HEK293 (cell line): Measurements from ENCODE around the gene AGGF1.

Source experiments
- CTCF ChIA-PET: fragments of 350-600 bp; formaldehyde crosslinking; extraction: SDS; loops from one replicate; lab custom pipeline; 2021; ENCODE audit warnings: antibody characterized with exemption; lab: Yijun Ruan, JAX
- POLR2A ChIA-PET: fragments of 300-600 bp; formaldehyde crosslinking; extraction: SDS; loops from one replicate; lab custom pipeline; 2020; ENCODE audit warnings: antibody characterized with exemption, inconsistent platforms; lab: Yijun Ruan, JAX
- H3K27ac ChIP-seq: fragments of 200-500 bp; sonication (Bioruptor generic); 2 replicates; pipeline ENCODE4 v1.5.1; 2014; ENCODE audit warnings: low read depth, low read length, control low read depth, inconsistent platforms; ENCODE audit errors: extremely low read depth
- H3K36me3 ChIP-seq, 2 experiments: fragments of 200-500 bp in 1 of 2; sonication (Bioruptor generic) in 1 of 2; 1 replicate in 1 of 2; 2 replicates in 1 of 2; pipeline ENCODE4 v1.5.1; 2014 to 2017; ENCODE audit warnings: inconsistent platforms in 2 of 2, low read length in 2 of 2; ENCODE audit not compliant: control insufficient read depth in 2 of 2, insufficient read depth in 1 of 2
- H3K4me1 ChIP-seq: fragments of 200-500 bp; sonication (Bioruptor generic); 2 replicates; pipeline ENCODE4 v1.5.1; 2014; ENCODE audit warnings: mild to moderate bottlenecking, low read length, inconsistent platforms; ENCODE audit not compliant: control insufficient read depth, insufficient read depth
- H3K4me3 ChIP-seq: 2 replicates; pipeline ENCODE4 v1.5.1; 2011; ENCODE audit warnings: low read depth, mild to moderate bottlenecking, control low read depth, low read length, moderate library complexity
- H3K9me3 ChIP-seq: fragments of 200-500 bp; sonication (Bioruptor generic); 2 replicates; pipeline ENCODE4 v1.5.1; 2014; ENCODE audit warnings: low read depth, low read length, inconsistent platforms; ENCODE audit not compliant: control insufficient read depth, insufficient read depth
- CTCF ChIP-seq: fragments of 450-650 bp; formaldehyde crosslinking; IDR thresholded peaks from 2 replicates; pipeline ENCODE4 v1.5.1; 2016; ENCODE audit warnings: missing biosample characterization, missing genetic modification characterization
- GLI2 ChIP-seq: fragments of 450-650 bp; formaldehyde crosslinking; IDR thresholded peaks from 2 replicates; pipeline ENCODE4; 2017; ENCODE audit warnings: missing biosample characterization, missing genetic modification characterization, low read depth, borderline replicate concordance
- KLF7 ChIP-seq: fragments of 450-650 bp; formaldehyde crosslinking; IDR thresholded peaks from 2 replicates; pipeline ENCODE4 v1.5.1; 2016; ENCODE audit warnings: missing biosample characterization, missing genetic modification characterization, borderline replicate concordance
- KLF9 ChIP-seq: fragments of 450-650 bp; formaldehyde crosslinking; IDR thresholded peaks from 2 replicates; pipeline ENCODE4 v1.5.1; 2016; ENCODE audit warnings: missing biosample characterization, missing genetic modification characterization, low read depth
- PRDM6 ChIP-seq: fragments of 450-650 bp; formaldehyde crosslinking; IDR thresholded peaks from 2 replicates; pipeline ENCODE4 v1.5.1; 2017; ENCODE audit warnings: missing biosample characterization, missing genetic modification characterization
- REPIN1 ChIP-seq: fragments of 450-650 bp; formaldehyde crosslinking; IDR thresholded peaks from 2 replicates; pipeline ENCODE4 v1.5.1; 2017; ENCODE audit warnings: missing biosample characterization, missing genetic modification characterization, low read depth
- ZNF132 ChIP-seq: fragments of 450-650 bp; formaldehyde crosslinking; IDR thresholded peaks from 2 replicates; pipeline ENCODE4 v1.5.1; 2017; ENCODE audit warnings: missing biosample characterization, missing genetic modification characterization, borderline replicate concordance
- ZNF16 ChIP-seq: fragments of 450-650 bp; formaldehyde crosslinking; IDR thresholded peaks from 2 replicates; pipeline ENCODE4 v1.5.1; 2016; ENCODE audit warnings: low read depth, missing biosample characterization, missing genetic modification characterization
- ZNF280D ChIP-seq: fragments of 450-650 bp; formaldehyde crosslinking; IDR thresholded peaks from 2 replicates; pipeline ENCODE4 v1.5.1; 2016; ENCODE audit warnings: missing biosample characterization, missing genetic modification characterization
- ZNF324 ChIP-seq: fragments of 450-650 bp; formaldehyde crosslinking; IDR thresholded peaks from 2 replicates; pipeline ENCODE4 v1.5.1; 2016; ENCODE audit warnings: missing biosample characterization, missing genetic modification characterization
- ZNF426 ChIP-seq: fragments of 450-650 bp; formaldehyde crosslinking; IDR thresholded peaks from 2 replicates; pipeline ENCODE4 v1.5.1; 2017; ENCODE audit warnings: missing biosample characterization, missing genetic modification characterization, mild to moderate bottlenecking, inconsistent platforms, moderate library complexity
- ZNF48 ChIP-seq: fragments of 450-650 bp; formaldehyde crosslinking; IDR thresholded peaks from 2 replicates; pipeline ENCODE4 v1.5.1; 2016; ENCODE audit warnings: missing biosample characterization, missing genetic modification characterization
- ZNF561 ChIP-seq: fragments of 450-650 bp; IDR thresholded peaks from 2 replicates; pipeline ENCODE4 v1.5.1; 2018; ENCODE audit warnings: missing biosample characterization, missing genetic modification characterization, borderline replicate concordance
- ZNF610 ChIP-seq: fragments of 450-650 bp; formaldehyde crosslinking; IDR thresholded peaks from 2 replicates; pipeline ENCODE4 v1.5.1; 2016; ENCODE audit warnings: missing biosample characterization, missing genetic modification characterization, borderline replicate concordance
- ZNF626 ChIP-seq: fragments of 450-650 bp; sonication (Bioruptor Pico); formaldehyde crosslinking; IDR thresholded peaks from 2 replicates; pipeline ENCODE4 v1.5.1; 2018; ENCODE audit warnings: missing biosample characterization, missing genetic modification characterization, inconsistent platforms
- ZNF629 ChIP-seq: fragments of 450-650 bp; formaldehyde crosslinking; IDR thresholded peaks from 2 replicates; pipeline ENCODE4 v1.5.1; 2017; ENCODE audit warnings: missing biosample characterization, missing genetic modification characterization
- ZNF645 ChIP-seq: fragments of 450-650 bp; formaldehyde crosslinking; IDR thresholded peaks from 2 replicates; pipeline ENCODE4; 2016; ENCODE audit warnings: missing biosample characterization, missing genetic modification characterization
- ZNF664 ChIP-seq: fragments of 450-650 bp; formaldehyde crosslinking; IDR thresholded peaks from 2 replicates; pipeline ENCODE4 v1.5.1; 2016; ENCODE audit warnings: missing biosample characterization, missing genetic modification characterization
- ZNF768 ChIP-seq: fragments of 450-650 bp; formaldehyde crosslinking; IDR thresholded peaks from 2 replicates; pipeline ENCODE4 v1.5.1; 2018; ENCODE audit warnings: missing biosample characterization, mild to moderate bottlenecking, missing genetic modification characterization
- ZNF785 ChIP-seq: fragments of 450-650 bp; formaldehyde crosslinking; IDR thresholded peaks from 2 replicates; pipeline ENCODE4 v1.5.1; 2016; ENCODE audit warnings: missing biosample characterization, missing genetic modification characterization
- ZNF837 ChIP-seq: fragments of 450-650 bp; formaldehyde crosslinking; IDR thresholded peaks from 2 replicates; pipeline ENCODE4 v1.5.1; 2016; ENCODE audit warnings: missing biosample characterization, missing genetic modification characterization
- TF ChIP-seq, protein P1 (sequence below): fragments of 450-650 bp; formaldehyde crosslinking; IDR thresholded peaks from 2 replicates; pipeline ENCODE4 v1.5.1; 2017; ENCODE audit warnings: missing biosample characterization, missing genetic modification characterization
- TF ChIP-seq, protein P2 (sequence below): fragments of 450-650 bp; formaldehyde crosslinking; IDR thresholded peaks from 2 replicates; pipeline ENCODE4 v1.5.0; 2017; ENCODE audit warnings: missing biosample characterization, missing genetic modification characterization, borderline replicate concordance

Gene AGGF1

DNA sequence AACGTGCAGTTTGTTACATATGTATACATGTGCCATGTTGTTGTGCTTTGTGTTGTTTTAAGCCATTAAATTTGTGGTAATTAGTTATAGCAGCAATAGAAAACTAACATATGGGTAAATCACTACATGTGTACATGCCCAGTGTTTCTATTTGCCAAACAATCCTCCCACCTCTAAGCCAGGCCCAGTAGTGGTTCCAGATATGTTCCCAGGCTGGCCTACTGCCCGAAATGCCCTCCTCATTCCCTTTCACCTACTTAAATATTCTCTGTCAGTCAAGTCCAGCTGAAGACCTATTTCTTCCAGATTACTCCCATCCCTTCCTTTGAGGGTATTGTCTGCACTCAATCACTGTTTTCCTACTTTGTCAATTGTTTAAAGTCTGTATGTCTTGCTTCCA lies 24.1 kb upstream of the AGGF1 start:
- no peak overlapping the region for H3K4me3 ChIP-seq
- TF ChIP-seq ZNF629 (tag by site-specific recombination) = no peak
- no peak for TF ChIP-seq ZNF16 (tag by site-specific recombination)
- TF ChIP-seq GLI2 (tag by site-specific recombination) = no peak
- TF ChIP-seq PRDM6 (tag by site-specific recombination) = no peak
- no peak for TF ChIP-seq ZNF48
- no peak for TF ChIP-seq ZNF280D (tag by site-specific recombination)
- TF ChIP-seq ZNF426 = no peak
- TF ChIP-seq ZNF837 (tag by site-specific recombination) = no peak
- TF ChIP-seq, all 188 proteins: peak for 0
- CTCF ChIA-PET = interaction anchor here (1.4 kb wide), 1 partner anchor 138 kb away, joined by 3 read pairs; no protein-coding TSS in a partner anchor
- Histone ChIP-seq H3K9me3 (no peaks in the 10 kb centered on the region), H3K4me1 (no peaks in the 10 kb centered on the region), H3K27ac (no peak overlapping the region), H3K36me3 (no peaks in the 10 kb centered on the region)
- POLR2A ChIA-PET = no interaction called here

DNA sequence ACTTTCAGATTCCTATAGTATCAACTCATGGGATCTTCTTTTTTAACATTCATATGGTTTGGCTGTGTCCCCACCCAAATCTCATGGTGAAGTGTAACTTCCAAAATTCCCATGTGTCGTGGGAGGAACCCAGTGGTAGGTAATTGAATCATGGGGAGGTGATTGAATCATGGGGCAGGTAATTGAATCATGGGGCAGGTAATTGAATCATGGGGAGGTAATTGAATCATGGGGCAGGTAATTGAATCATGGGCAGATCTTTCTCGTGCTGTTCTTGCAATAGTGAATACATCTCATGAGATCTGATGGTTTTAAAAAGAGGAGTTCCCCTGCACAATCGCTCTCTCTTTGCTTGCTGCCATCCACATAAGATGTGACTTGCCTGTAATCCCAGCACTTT lies 21.8 kb upstream of the AGGF1 start:
- no peaks in the 10 kb centered on the region for H3K9me3 ChIP-seq
- ChIA-PET POLR2A (interaction anchor here (0.7 kb wide), 1 partner anchor 141 kb away, joined by 4 read pairs; no protein-coding TSS in a partner anchor), CTCF (no interaction called here)
- H3K4me1 ChIP-seq = no peaks in the 10 kb centered on the region
- H3K36me3 ChIP-seq = no peaks in the 10 kb centered on the region
- no peak overlapping the region for H3K4me3 ChIP-seq
- no peak overlapping the region for H3K27ac ChIP-seq
- no peak for TF ChIP-seq ZNF626 (tag by site-specific recombination)
- TF ChIP-seq ZNF664 (tag by site-specific recombination) = no peak
- no peak for TF ChIP-seq KLF9 (tag by site-specific recombination)
- TF ChIP-seq KLF7 = no peak
- TF ChIP-seq ZNF132 (tag by site-specific recombination) = no peak
- no peak for TF ChIP-seq REPIN1 (tag by site-specific recombination)
- no peak for TF ChIP-seq ZNF324 (tag by site-specific recombination)
- no peak for TF ChIP-seq ZNF768 (tag by site-specific recombination)
- no peak for TF ChIP-seq ZNF48
- TF ChIP-seq ZNF785 (tag by site-specific recombination) = no peak
- TF ChIP-seq, protein P1, sequence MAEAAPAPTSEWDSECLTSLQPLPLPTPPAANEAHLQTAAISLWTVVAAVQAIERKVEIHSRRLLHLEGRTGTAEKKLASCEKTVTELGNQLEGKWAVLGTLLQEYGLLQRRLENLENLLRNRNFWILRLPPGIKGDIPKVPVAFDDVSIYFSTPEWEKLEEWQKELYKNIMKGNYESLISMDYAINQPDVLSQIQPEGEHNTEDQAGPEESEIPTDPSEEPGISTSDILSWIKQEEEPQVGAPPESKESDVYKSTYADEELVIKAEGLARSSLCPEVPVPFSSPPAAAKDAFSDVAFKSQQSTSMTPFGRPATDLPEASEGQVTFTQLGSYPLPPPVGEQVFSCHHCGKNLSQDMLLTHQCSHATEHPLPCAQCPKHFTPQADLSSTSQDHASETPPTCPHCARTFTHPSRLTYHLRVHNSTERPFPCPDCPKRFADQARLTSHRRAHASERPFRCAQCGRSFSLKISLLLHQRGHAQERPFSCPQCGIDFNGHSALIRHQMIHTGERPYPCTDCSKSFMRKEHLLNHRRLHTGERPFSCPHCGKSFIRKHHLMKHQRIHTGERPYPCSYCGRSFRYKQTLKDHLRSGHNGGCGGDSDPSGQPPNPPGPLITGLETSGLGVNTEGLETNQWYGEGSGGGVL (tag by site-specific recombination) = no peak
- TF ChIP-seq, protein P2, sequence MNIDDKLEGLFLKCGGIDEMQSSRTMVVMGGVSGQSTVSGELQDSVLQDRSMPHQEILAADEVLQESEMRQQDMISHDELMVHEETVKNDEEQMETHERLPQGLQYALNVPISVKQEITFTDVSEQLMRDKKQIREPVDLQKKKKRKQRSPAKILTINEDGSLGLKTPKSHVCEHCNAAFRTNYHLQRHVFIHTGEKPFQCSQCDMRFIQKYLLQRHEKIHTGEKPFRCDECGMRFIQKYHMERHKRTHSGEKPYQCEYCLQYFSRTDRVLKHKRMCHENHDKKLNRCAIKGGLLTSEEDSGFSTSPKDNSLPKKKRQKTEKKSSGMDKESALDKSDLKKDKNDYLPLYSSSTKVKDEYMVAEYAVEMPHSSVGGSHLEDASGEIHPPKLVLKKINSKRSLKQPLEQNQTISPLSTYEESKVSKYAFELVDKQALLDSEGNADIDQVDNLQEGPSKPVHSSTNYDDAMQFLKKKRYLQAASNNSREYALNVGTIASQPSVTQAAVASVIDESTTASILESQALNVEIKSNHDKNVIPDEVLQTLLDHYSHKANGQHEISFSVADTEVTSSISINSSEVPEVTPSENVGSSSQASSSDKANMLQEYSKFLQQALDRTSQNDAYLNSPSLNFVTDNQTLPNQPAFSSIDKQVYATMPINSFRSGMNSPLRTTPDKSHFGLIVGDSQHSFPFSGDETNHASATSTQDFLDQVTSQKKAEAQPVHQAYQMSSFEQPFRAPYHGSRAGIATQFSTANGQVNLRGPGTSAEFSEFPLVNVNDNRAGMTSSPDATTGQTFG (tag by site-specific recombination) = no peak
- no peak for TF ChIP-seq CTCF
- no peak for TF ChIP-seq ZNF561
- no peak for TF ChIP-seq ZNF645 (tag by site-specific recombination)
- no peak for TF ChIP-seq ZNF610 (tag by site-specific recombination)
